IMR-90 (cell line): ENCODE measurements around the gene R3HDM2. TPM values are rescaled to one million over a fixed set of nuclear protein-coding genes. Genes with fewer than 3 reads are reported as not detected.

ENCODE experiments used
- ATAC-seq: fragments of 200-7000 bp; cut with Tn5 transposase; 2 replicates; pipeline ENCODE4 v1.9.1; 2020; ENCODE audit warnings: low read depth, mild to moderate bottlenecking, moderate library complexity
- BruUV-seq: library from RNA; stranded (reverse); fragments of 400-500 nt; replicated peaks from 2 replicates; lab custom pipeline; 2021; lab: Mats Ljungman, UMichigan
- CTCF ChIA-PET: fragments of 300-600 bp; formaldehyde crosslinking; extraction: SDS; loops from one replicate; lab custom pipeline; 2021; ENCODE audit warnings: antibody characterized with exemption; lab: Yijun Ruan, JAX
- POLR2A ChIA-PET: fragments of 300-600 bp; sonication (Branson Sonifier 250); formaldehyde crosslinking; loops from one replicate; lab custom pipeline; 2022; ENCODE audit warnings: antibody characterized with exemption; ENCODE audit not compliant: unreplicated experiment; lab: Charles Lee
- DNase-seq: peaks from one replicate; pipeline ENCODE4 v3.0.0; 2013
- H2AFZ ChIP-seq: replicated peaks from 2 replicates; pipeline ENCODE3; 2013; ENCODE audit warnings: low read length, mild to moderate bottlenecking; ENCODE audit not compliant: poor library complexity
- H2AK5ac ChIP-seq: 2 replicates; pipeline ENCODE4 v1.6.1; 2013; ENCODE audit warnings: low read depth, low read length, inconsistent platforms
- H2AK9ac ChIP-seq: replicated peaks from 2 replicates; pipeline ENCODE3; 2013; ENCODE audit warnings: mild to moderate bottlenecking, low read depth, low read length, moderate library complexity; ENCODE audit not compliant: poor library complexity
- H2BK120ac ChIP-seq: 2 replicates; pipeline ENCODE4 v1.6.1; 2013; ENCODE audit warnings: low read depth, low read length, inconsistent platforms
- H2BK15ac ChIP-seq: 3 replicates; pipeline ENCODE4 v1.6.1; 2013; ENCODE audit warnings: low read depth, low read length, inconsistent platforms
- H2BK20ac ChIP-seq: 2 replicates; pipeline ENCODE4 v1.6.1; 2013; ENCODE audit warnings: low read depth, mild to moderate bottlenecking, inconsistent platforms, low read length, moderate library complexity
- H2BK5ac ChIP-seq: 2 replicates; pipeline ENCODE4 v1.6.1; 2013; ENCODE audit warnings: mild to moderate bottlenecking, low read depth, low read length, inconsistent platforms; ENCODE audit not compliant: poor library complexity, severe bottlenecking
- H3K14ac ChIP-seq: replicated peaks from 2 replicates; pipeline ENCODE4 v1.6.1; 2013; ENCODE audit warnings: low read depth, low read length, inconsistent platforms
- H3K18ac ChIP-seq: 2 replicates; pipeline ENCODE4 v1.6.1; 2013; ENCODE audit warnings: low read depth, low read length, control low read depth
- H3K23ac ChIP-seq: 2 replicates; pipeline ENCODE4 v1.6.1; 2013; ENCODE audit warnings: low read depth, low read length, inconsistent platforms
- H3K27ac ChIP-seq: 2 replicates; pipeline ENCODE4 v1.5.1; 2013; ENCODE audit warnings: mild to moderate bottlenecking, control low read depth, low read length; ENCODE audit not compliant: insufficient read depth
- H3K27me3 ChIP-seq: 2 replicates; pipeline ENCODE4 v1.6.1; 2013; ENCODE audit warnings: low read length; ENCODE audit not compliant: control insufficient read depth, insufficient read depth
- H3K36me3 ChIP-seq: 2 replicates; pipeline ENCODE4 v1.6.1; 2013; ENCODE audit warnings: low read length, mixed read lengths; ENCODE audit not compliant: control insufficient read depth, insufficient read depth
- H3K4ac ChIP-seq: 2 replicates; pipeline ENCODE4 v1.6.1; 2013; ENCODE audit warnings: low read depth, low read length, inconsistent platforms
- H3K4me1 ChIP-seq: 2 replicates; pipeline ENCODE4 v1.6.1; 2013; ENCODE audit warnings: low read length, mixed read lengths; ENCODE audit not compliant: control insufficient read depth, insufficient read depth
- H3K4me2 ChIP-seq: 2 replicates; pipeline ENCODE4 v1.6.1; 2013; ENCODE audit warnings: low read depth, mild to moderate bottlenecking, control low read depth, low read length, moderate library complexity
- H3K4me3 ChIP-seq: 2 replicates; pipeline ENCODE4 v1.5.1; 2013; ENCODE audit warnings: low read depth, mild to moderate bottlenecking, control low read depth, low read length, moderate library complexity; ENCODE audit not compliant: insufficient read depth
- H3K56ac ChIP-seq: 2 replicates; pipeline ENCODE4 v1.6.1; 2013; ENCODE audit warnings: low read length, inconsistent platforms; ENCODE audit not compliant: insufficient read depth; ENCODE audit errors: extremely low read depth
- H3K79me1 ChIP-seq, 2 experiments: 2 replicates each; pipeline ENCODE4 v1.6.1; 2013; ENCODE audit warnings: low read length in 2 of 2, inconsistent platforms in 1 of 2, low read depth in 1 of 2
- H3K9ac ChIP-seq: 2 replicates; pipeline ENCODE4 v1.6.1; 2013; ENCODE audit warnings: low read depth, low read length, control low read depth
- H3K9me1 ChIP-seq: 2 replicates; pipeline ENCODE4 v1.6.1; 2013; ENCODE audit warnings: low read length, inconsistent platforms; ENCODE audit not compliant: insufficient read depth
- H3K9me3 ChIP-seq: 2 replicates; pipeline ENCODE4 v1.6.1; 2013; ENCODE audit warnings: low read length; ENCODE audit not compliant: control insufficient read depth, insufficient read depth
- H4K20me1 ChIP-seq: 2 replicates; pipeline ENCODE4 v1.6.1; 2013; ENCODE audit warnings: low read length, inconsistent platforms; ENCODE audit not compliant: insufficient read depth
- H4K5ac ChIP-seq: 2 replicates; pipeline ENCODE4 v1.6.1; 2013; ENCODE audit warnings: mild to moderate bottlenecking, low read depth, low read length, control low read depth
- H4K8ac ChIP-seq, 2 experiments: 2 replicates each; pipeline ENCODE4 v1.6.1; 2013; ENCODE audit warnings: low read depth in 2 of 2, low read length in 2 of 2, control low read depth in 1 of 2, inconsistent platforms in 1 of 2
- H4K91ac ChIP-seq: 2 replicates; pipeline ENCODE4 v1.6.1; 2013; ENCODE audit warnings: low read depth, low read length, inconsistent platforms; ENCODE audit not compliant: insufficient read depth
- BHLHE40 ChIP-seq: fragments of 150-350 bp; IDR thresholded peaks from 2 replicates; pipeline ENCODE4 v1.6.1; 2016; ENCODE audit warnings: mild to moderate bottlenecking, low read depth, low read length
- CEBPB ChIP-seq: IDR thresholded peaks from 2 replicates; pipeline ENCODE4 v1.6.1; 2012; ENCODE audit warnings: low read depth, low read length, improper control_type of control experiment
- MAFK ChIP-seq: IDR thresholded peaks from 2 replicates; pipeline ENCODE4 v1.6.1; 2012; ENCODE audit warnings: low read depth, low read length, improper control_type of control experiment
- MAZ ChIP-seq: IDR thresholded peaks from 2 replicates; pipeline ENCODE4 v1.6.1; 2012; ENCODE audit warnings: low read depth, mild to moderate bottlenecking, low read length, improper control_type of control experiment, moderate library complexity, borderline replicate concordance
- NFE2L2 ChIP-seq: fragments of 150-350 bp; IDR thresholded peaks from 2 replicates; pipeline ENCODE4 v1.6.1; 2016; ENCODE audit warnings: low read depth, mild to moderate bottlenecking, low read length
- RAD21 ChIP-seq: IDR thresholded peaks from 2 replicates; pipeline ENCODE4 v1.6.1; 2012; ENCODE audit warnings: low read length, improper control_type of control experiment
- RFX5 ChIP-seq: IDR thresholded peaks from 2 replicates; pipeline ENCODE4 v1.8.0; 2012; ENCODE audit warnings: low read depth, mild to moderate bottlenecking, low read length, moderate library complexity
- WGBS, 2 experiments: methylation state at CpG; one replicate each; pipeline versions ENCODE4 v1.1.5 to v1.1.7; 2013; ENCODE audit warnings: missing lambda C conversion rate in 2 of 2; ENCODE audit not compliant: insufficient read length in 1 of 2; ENCODE audit errors: extremely low coverage in 2 of 2; 5-methylcytosine and 5-hydroxymethylcytosine counted together
- dilution Hi-C: fragments of 300-500 bp; cut with HindIII; formaldehyde crosslinking; loops from one replicate; pipeline ENCODE4 v1.14.3; 2018; ENCODE audit warnings: low sequenced_read_pairs; ENCODE audit not compliant: unreplicated experiment
- in situ Hi-C: fragments of 300-500 bp; cut with MboI; formaldehyde crosslinking; loops from 3 replicates; pipeline ENCODE4 v1.14.3; 2019; ENCODE audit warnings: low sequenced_read_pairs, inconsistent platforms, mixed read lengths
- intact Hi-C: fragments of 100-400 bp; cut with micrococcal nuclease; formaldehyde crosslinking; loops from 2 replicates; pipeline ENCODE4 v1.10.0; 2022
- polyA plus RNA-seq, 3 experiments: library from polyadenylated mRNA; depleted of rRNA; stranded (reverse); fragments of >200 nt; gene quantifications; 2 replicates each; pipeline ENCODE4 v1.2.3, GENCODE V29; 2012; ENCODE audit warnings: low replicate concordance in 1 of 3
- total RNA-seq: library from RNA; depleted of rRNA; stranded (reverse); fragments of >200 nt; gene quantifications from 2 replicates; pipeline ENCODE4 v1.2.3, GENCODE V29; 2012
- TF ChIP-seq, protein P1 (sequence below): fragments of 150-350 bp; IDR thresholded peaks from 2 replicates; pipeline ENCODE4 v1.6.1; 2016; ENCODE audit warnings: low read depth, mild to moderate bottlenecking, low read length, moderate library complexity, borderline replicate concordance

Gene R3HDM2
- total and polyA plus RNA-seq, 2 of the 4 experiments (the other 2 are of a cell fraction) = 7.5 to 28.4 TPM

DNA sequence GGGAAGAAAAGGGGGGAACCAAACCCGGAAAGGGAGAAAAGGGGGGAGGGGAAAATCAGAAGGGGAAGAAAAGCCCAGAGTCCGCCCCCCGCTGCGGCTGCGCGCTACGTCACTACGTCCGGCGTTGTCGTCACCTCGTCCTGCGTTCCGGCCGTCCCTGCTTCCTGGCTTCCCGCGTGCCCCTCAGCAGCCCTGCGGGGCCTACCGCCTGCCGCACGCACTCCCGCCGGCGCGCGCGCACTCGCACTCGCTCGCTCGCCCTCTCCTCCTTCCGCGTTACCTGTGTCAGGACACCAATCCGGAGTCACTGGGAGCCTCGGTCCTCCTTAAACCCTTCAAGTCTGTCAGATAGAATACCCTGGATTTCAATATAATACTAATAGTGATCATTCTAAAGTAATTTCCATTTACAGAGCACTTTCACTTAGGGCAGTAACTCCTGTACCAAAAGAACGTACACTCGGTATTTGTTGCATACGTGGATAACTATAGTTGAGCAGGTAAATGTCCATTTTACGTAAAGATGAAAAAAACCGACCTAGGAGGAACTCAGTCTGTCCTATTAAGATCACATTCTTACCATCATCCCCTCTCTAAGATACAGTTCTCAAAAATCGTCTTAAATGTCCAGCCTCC, at the start of gene R3HDM2 (continued):
- TF ChIP-seq RFX5 (no peak), RAD21 (no peak)

DNA sequence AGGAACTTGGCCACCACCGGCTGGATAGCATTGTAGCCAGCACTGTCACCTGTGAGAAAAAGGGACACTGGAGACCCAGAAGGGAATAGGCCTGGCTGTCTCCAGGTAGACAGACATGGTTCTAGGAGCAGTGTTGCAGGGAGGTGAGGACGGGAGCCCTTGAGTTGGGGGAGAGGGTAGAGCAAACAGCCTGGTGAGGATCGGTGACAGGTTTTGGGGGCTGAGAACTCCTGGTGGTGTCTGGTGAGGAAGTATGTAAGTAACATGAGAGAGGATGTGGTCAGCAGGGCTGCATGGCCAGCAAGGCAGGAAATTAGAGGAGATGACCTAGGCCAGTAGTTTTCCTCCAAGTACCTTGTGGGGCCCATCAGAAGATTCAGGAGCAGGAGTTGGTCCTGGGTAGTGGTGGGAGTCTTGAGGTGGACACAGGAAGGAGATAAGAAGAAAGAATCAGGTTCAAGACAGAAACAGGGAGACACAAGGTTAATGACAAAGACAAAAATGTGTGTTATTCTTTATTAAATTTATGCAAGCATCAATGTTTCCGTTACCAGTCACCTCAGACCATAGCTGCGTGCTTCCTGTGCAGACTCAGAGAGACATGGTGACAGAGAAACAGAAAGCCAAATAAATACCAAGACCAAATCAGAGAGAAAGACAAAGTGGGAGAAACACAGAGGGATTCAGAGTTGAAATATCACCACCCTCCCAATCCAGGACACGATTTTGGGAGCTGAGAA, 48.7 kb upstream of the R3HDM2 start, which contains the start of gene ARHGAP9:
Gene ARHGAP9, minus strand, starts transcription at position 491 of the 740 bp plus-strand sequence. Its CDS starts 460 bp downstream, at position 31.
- no peak within 1 kb of the TSS for H2BK20ac ChIP-seq
- no peak within 1 kb of the TSS for H2BK120ac ChIP-seq
- no peak within 1 kb of the TSS for H3K56ac ChIP-seq
- H3K4me2 ChIP-seq = no peak within 1 kb of the TSS
- no peak within 1 kb of the TSS for H2BK15ac ChIP-seq
- no peak within 1 kb of the TSS for H3K14ac ChIP-seq
- H3K4me3 ChIP-seq = no peak within 1 kb of the TSS
- no TSS peak for BruUV-seq
- H3K4me1 ChIP-seq = peaks cover 5% of the 10 kb centered on the region
- DNase-seq (peak; percentile 44), ATAC-seq (no peak)
- no peak within 1 kb of the TSS for H3K23ac ChIP-seq
- peak within 1 kb of the TSS in 1 of 2 experiments; percentile 2; a peak in 1 of 4 replicates for H4K8ac ChIP-seq
- POLR2A ChIA-PET = no interaction called here
- no peak within 1 kb of the TSS for H3K27ac ChIP-seq
- H3K9ac ChIP-seq = no peak within 1 kb of the TSS
- dilution Hi-C loops (no loop called here), intact Hi-C loops (no loop called here), in situ Hi-C loops (no loop called here)
- TF ChIP-seq, protein P1, sequence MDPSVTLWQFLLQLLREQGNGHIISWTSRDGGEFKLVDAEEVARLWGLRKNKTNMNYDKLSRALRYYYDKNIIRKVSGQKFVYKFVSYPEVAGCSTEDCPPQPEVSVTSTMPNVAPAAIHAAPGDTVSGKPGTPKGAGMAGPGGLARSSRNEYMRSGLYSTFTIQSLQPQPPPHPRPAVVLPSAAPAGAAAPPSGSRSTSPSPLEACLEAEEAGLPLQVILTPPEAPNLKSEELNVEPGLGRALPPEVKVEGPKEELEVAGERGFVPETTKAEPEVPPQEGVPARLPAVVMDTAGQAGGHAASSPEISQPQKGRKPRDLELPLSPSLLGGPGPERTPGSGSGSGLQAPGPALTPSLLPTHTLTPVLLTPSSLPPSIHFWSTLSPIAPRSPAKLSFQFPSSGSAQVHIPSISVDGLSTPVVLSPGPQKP = no peak
- TF ChIP-seq MAFK (no peak), MAZ (no peak), RAD21 (no peak), BHLHE40 (no peak), CEBPB (no peak), NFE2L2 (no peak)
- no peak within 1 kb of the TSS for H4K91ac ChIP-seq
- H2BK5ac ChIP-seq = no peak within 1 kb of the TSS
- H2AK5ac ChIP-seq = no peak within 1 kb of the TSS
- H3K27me3 ChIP-seq = peaks cover 38% of the 10 kb centered on the region
- H2AK9ac ChIP-seq = no peak within 1 kb of the TSS
- no peaks in the 10 kb centered on the region; the same call in 1 of the 2 replicates for H3K9me1 ChIP-seq
- no peaks in the 10 kb centered on the region for H3K36me3 ChIP-seq
- H3K9me3 ChIP-seq = no peaks in the 10 kb centered on the region
- no peak within 1 kb of the TSS for H3K18ac ChIP-seq
- no peaks in the 10 kb centered on the region for H4K20me1 ChIP-seq
- H2AFZ ChIP-seq = peak within 1 kb of the TSS; percentile 27
- H4K5ac ChIP-seq = no peak within 1 kb of the TSS; the same call in 1 of the 2 replicates
- WGBS, 2 experiments = 85% methylated on average over 3 of the region's 6 CpGs; no CpG with 5 or more reads in 1 of the 2 experiments
- CTCF ChIA-PET = no interaction called here
- H3K79me1 ChIP-seq = no peaks in the 10 kb centered on the region
- H3K4ac ChIP-seq = no peak within 1 kb of the TSS; the same call in 1 of the 2 replicates
